WTC11 (cell line): ENCODE measurements around the gene IFT52.

Experiments
- RELA ChIP-seq: sonication (generic); formaldehyde crosslinking; IDR thresholded peaks from 2 replicates; pipeline ENCODE4 v1.8.1; 2022; ENCODE audit warnings: missing genetic modification reagents, mild to moderate bottlenecking, borderline replicate concordance
- SP1 ChIP-seq: sonication (generic); formaldehyde crosslinking; conservative IDR thresholded peaks from 2 replicates; pipeline ENCODE4 v1.8.1; 2022; ENCODE audit warnings: missing genetic modification reagents
- TF ChIP-seq, protein P1 (sequence below): fragments of 200-600 bp; IDR thresholded peaks from 2 replicates; pipeline ENCODE4 v1.8.0; 2022; ENCODE audit warnings: antibody characterized with exemption
- TF ChIP-seq, protein P2 (sequence below): sonication (generic); formaldehyde crosslinking; IDR thresholded peaks from 2 replicates; pipeline ENCODE4 v1.8.1; 2023; ENCODE audit warnings: mild to moderate bottlenecking, missing genetic modification reagents, moderate library complexity
- TF ChIP-seq, protein P3 (sequence below): sonication (generic); formaldehyde crosslinking; conservative IDR thresholded peaks from 2 replicates; pipeline ENCODE4 v1.8.1; 2022; ENCODE audit warnings: mild to moderate bottlenecking, missing genetic modification reagents
- TF ChIP-seq, protein P4 (sequence below): sonication (generic); formaldehyde crosslinking; IDR thresholded peaks from 2 replicates; pipeline ENCODE4 v1.8.1; 2023; ENCODE audit warnings: mild to moderate bottlenecking, missing genetic modification reagents, moderate library complexity

DNA sequence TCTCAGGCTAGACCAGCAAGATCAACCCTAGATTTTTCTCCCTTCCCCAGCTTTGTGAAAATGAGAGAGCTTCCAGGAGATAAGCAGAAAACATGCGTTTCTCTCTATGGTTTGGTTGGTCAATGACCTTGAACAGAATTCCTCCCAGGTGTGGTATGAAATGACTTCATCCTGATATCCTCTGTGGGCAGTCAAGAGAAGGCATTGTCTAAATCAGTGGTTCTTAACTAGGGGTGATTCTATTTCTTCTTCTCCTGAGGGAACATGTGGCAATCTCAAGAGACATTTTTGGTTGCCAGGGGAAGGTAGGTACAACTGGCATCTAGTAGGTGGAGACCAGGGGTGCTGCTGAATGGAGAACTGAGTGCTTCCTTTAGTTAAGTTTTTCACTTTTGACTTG lies 12.4 kb downstream of the IFT52 start:
- no peak for TF ChIP-seq SP1 (CRISPR knock-in tag)
- TF ChIP-seq, protein P1, sequence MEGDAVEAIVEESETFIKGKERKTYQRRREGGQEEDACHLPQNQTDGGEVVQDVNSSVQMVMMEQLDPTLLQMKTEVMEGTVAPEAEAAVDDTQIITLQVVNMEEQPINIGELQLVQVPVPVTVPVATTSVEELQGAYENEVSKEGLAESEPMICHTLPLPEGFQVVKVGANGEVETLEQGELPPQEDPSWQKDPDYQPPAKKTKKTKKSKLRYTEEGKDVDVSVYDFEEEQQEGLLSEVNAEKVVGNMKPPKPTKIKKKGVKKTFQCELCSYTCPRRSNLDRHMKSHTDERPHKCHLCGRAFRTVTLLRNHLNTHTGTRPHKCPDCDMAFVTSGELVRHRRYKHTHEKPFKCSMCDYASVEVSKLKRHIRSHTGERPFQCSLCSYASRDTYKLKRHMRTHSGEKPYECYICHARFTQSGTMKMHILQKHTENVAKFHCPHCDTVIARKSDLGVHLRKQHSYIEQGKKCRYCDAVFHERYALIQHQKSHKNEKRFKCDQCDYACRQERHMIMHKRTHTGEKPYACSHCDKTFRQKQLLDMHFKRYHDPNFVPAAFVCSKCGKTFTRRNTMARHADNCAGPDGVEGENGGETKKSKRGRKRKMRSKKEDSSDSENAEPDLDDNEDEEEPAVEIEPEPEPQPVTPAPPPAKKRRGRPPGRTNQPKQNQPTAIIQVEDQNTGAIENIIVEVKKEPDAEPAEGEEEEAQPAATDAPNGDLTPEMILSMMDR = no peak
- TF ChIP-seq, protein P2, sequence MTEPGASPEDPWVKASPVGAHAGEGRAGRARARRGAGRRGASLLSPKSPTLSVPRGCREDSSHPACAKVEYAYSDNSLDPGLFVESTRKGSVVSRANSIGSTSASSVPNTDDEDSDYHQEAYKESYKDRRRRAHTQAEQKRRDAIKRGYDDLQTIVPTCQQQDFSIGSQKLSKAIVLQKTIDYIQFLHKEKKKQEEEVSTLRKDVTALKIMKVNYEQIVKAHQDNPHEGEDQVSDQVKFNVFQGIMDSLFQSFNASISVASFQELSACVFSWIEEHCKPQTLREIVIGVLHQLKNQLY = no peak
- no peak for TF ChIP-seq RELA (CRISPR knock-in tag)
- TF ChIP-seq, protein P3, sequence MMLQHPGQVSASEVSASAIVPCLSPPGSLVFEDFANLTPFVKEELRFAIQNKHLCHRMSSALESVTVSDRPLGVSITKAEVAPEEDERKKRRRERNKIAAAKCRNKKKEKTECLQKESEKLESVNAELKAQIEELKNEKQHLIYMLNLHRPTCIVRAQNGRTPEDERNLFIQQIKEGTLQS (CRISPR knock-in tag) = no peak
- TF ChIP-seq, protein P4, sequence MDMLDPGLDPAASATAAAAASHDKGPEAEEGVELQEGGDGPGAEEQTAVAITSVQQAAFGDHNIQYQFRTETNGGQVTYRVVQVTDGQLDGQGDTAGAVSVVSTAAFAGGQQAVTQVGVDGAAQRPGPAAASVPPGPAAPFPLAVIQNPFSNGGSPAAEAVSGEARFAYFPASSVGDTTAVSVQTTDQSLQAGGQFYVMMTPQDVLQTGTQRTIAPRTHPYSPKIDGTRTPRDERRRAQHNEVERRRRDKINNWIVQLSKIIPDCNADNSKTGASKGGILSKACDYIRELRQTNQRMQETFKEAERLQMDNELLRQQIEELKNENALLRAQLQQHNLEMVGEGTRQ = no peak
